H9 (cell line): ENCODE measurements around the gene ZNF700. TPM values are rescaled to one million over a fixed set of nuclear protein-coding genes. Genes with fewer than 3 reads are reported as not detected.

Source experiments
- DNase-seq: peaks from one replicate; pipeline ENCODE4 v3.0.0-alpha.2; 2017
- H2AFZ ChIP-seq: one replicate; pipeline ENCODE4 v1.6.1; 2013; ENCODE audit warnings: mild to moderate bottlenecking, low read length, control low read depth, moderate library complexity
- H2AK5ac ChIP-seq: 2 replicates; pipeline ENCODE4 v1.6.1; 2013; ENCODE audit warnings: low read length, control low read depth, mixed read lengths; ENCODE audit not compliant: insufficient read length
- H2BK120ac ChIP-seq: one replicate; pipeline ENCODE4 v1.6.1; 2013; ENCODE audit warnings: low read depth, mild to moderate bottlenecking, low read length, control low read depth, inconsistent platforms; ENCODE audit not compliant: poor library complexity, severe bottlenecking
- H2BK12ac ChIP-seq: 2 replicates; pipeline ENCODE4 v1.6.1; 2013; ENCODE audit warnings: low read length, control low read depth, mixed read lengths, low read depth; ENCODE audit not compliant: insufficient read length
- H2BK15ac ChIP-seq: 2 replicates; pipeline ENCODE4 v1.6.1; 2013; ENCODE audit warnings: low read depth, low read length, control low read depth
- H2BK20ac ChIP-seq: one replicate; pipeline ENCODE4 v1.6.1; 2013; ENCODE audit warnings: low read depth, mild to moderate bottlenecking, low read length, control low read depth, inconsistent platforms; ENCODE audit not compliant: poor library complexity, severe bottlenecking
- H2BK5ac ChIP-seq: 2 replicates; pipeline ENCODE4 v1.6.1; 2013; ENCODE audit warnings: low read length, control low read depth, mixed read lengths; ENCODE audit not compliant: insufficient read length
- H3K14ac ChIP-seq: 2 replicates; pipeline ENCODE4 v1.6.1; 2013; ENCODE audit warnings: low read length, control low read depth; ENCODE audit not compliant: insufficient read depth
- H3K18ac ChIP-seq: 2 replicates; pipeline ENCODE4 v1.6.1; 2013; ENCODE audit warnings: low read depth, mild to moderate bottlenecking, mixed read lengths, low read length, control low read depth; ENCODE audit not compliant: insufficient read length
- H3K23ac ChIP-seq: 2 replicates; pipeline ENCODE4 v1.6.1; 2013; ENCODE audit warnings: low read length, control low read depth, mixed read lengths, low read depth; ENCODE audit not compliant: insufficient read length
- H3K23me2 ChIP-seq: 2 replicates; pipeline ENCODE4 v1.6.1; 2013; ENCODE audit warnings: low read depth, mild to moderate bottlenecking, mixed read lengths, low read length, control low read depth; ENCODE audit not compliant: insufficient read length, poor library complexity, severe bottlenecking
- H3K27ac ChIP-seq: 2 replicates; pipeline ENCODE4 v1.5.1; 2013; ENCODE audit warnings: low read length, control low read depth, mixed read lengths, low read depth; ENCODE audit not compliant: insufficient read length
- H3K27me3 ChIP-seq: 2 replicates; pipeline ENCODE4 v1.6.1; 2013; ENCODE audit warnings: low read length, control low read depth, inconsistent platforms; ENCODE audit not compliant: insufficient read depth
- H3K4ac ChIP-seq: 2 replicates; pipeline ENCODE4 v1.6.1; 2013; ENCODE audit warnings: low read depth, mild to moderate bottlenecking, control low read depth, inconsistent platforms, low read length, moderate library complexity
- H3K4me1 ChIP-seq: 2 replicates; pipeline ENCODE4 v1.6.1; 2013; ENCODE audit warnings: low read length, control low read depth, inconsistent platforms; ENCODE audit not compliant: insufficient read depth
- H3K4me2 ChIP-seq: 2 replicates; pipeline ENCODE4 v1.6.1; 2013; ENCODE audit warnings: low read length, control low read depth, mixed read lengths; ENCODE audit not compliant: insufficient read length, insufficient read depth
- H3K56ac ChIP-seq: 2 replicates; pipeline ENCODE4 v1.6.1; 2013; ENCODE audit warnings: low read depth, mild to moderate bottlenecking, mixed read lengths, low read length, control low read depth; ENCODE audit not compliant: insufficient read length
- H3K79me1 ChIP-seq: 2 replicates; pipeline ENCODE4 v1.6.1; 2013; ENCODE audit warnings: low read depth, mild to moderate bottlenecking, moderate library complexity, low read length, control low read depth, inconsistent platforms; ENCODE audit not compliant: insufficient read depth, poor library complexity, severe bottlenecking
- H3K79me2 ChIP-seq: 2 replicates; pipeline ENCODE4 v1.6.1; 2013; ENCODE audit warnings: low read length, control low read depth, inconsistent platforms; ENCODE audit not compliant: insufficient read depth
- H3K9ac ChIP-seq: 2 replicates; pipeline ENCODE4 v1.6.1; 2013; ENCODE audit warnings: low read length, control low read depth, mixed read lengths; ENCODE audit not compliant: insufficient read length; ENCODE audit errors: extremely low read depth
- H3K9me3 ChIP-seq: one replicate; pipeline ENCODE4 v1.6.1; 2013; ENCODE audit warnings: low read depth, low read length, inconsistent platforms; ENCODE audit not compliant: control insufficient read depth
- H3T11ph ChIP-seq: one replicate; pipeline ENCODE4 v1.6.1; 2013; ENCODE audit warnings: mild to moderate bottlenecking, low read length, control low read depth, inconsistent platforms
- H4K20me1 ChIP-seq: one replicate; pipeline ENCODE4 v1.6.1; 2013; ENCODE audit not compliant: control insufficient read depth, insufficient read length, insufficient read depth
- H4K5ac ChIP-seq: 2 replicates; pipeline ENCODE4 v1.6.1; 2013; ENCODE audit warnings: low read depth, mild to moderate bottlenecking, mixed read lengths, low read length, control low read depth; ENCODE audit not compliant: insufficient read length
- H4K8ac ChIP-seq: replicated peaks from 2 replicates; pipeline ENCODE4 v1.6.1; 2013; ENCODE audit warnings: low read length, control low read depth, mixed read lengths, low read depth; ENCODE audit not compliant: insufficient read length
- H4K91ac ChIP-seq: 2 replicates; pipeline ENCODE4 v1.6.1; 2013; ENCODE audit warnings: low read depth, mild to moderate bottlenecking, moderate library complexity, mixed read lengths, low read length, control low read depth; ENCODE audit not compliant: insufficient read length
- H3K27ac Mint-ChIP-seq, 3 experiments: 2 replicates in 2 of 3; 3 replicates in 1 of 3; pipeline ENCODE4 v1.8.0; 2020 to 2021; ENCODE audit warnings: mixed read lengths in 3 of 3, mild to moderate bottlenecking in 1 of 3, moderate library complexity in 1 of 3
- H3K27me3 Mint-ChIP-seq: 2 replicates; pipeline ENCODE4 v1.8.0; 2021; ENCODE audit warnings: low read depth, mild to moderate bottlenecking, moderate library complexity, mixed read lengths
- H3K36me3 Mint-ChIP-seq, 3 experiments: 2 replicates in 2 of 3; 3 replicates in 1 of 3; pipeline ENCODE4 v1.8.0; 2020 to 2021; ENCODE audit warnings: low read depth in 3 of 3, mixed read lengths in 3 of 3; ENCODE audit not compliant: insufficient read depth in 1 of 3
- H3K4me1 Mint-ChIP-seq, 2 experiments: 2 replicates each; pipeline ENCODE4 v1.8.0; 2020; ENCODE audit warnings: mixed read lengths in 2 of 2
- H3K4me3 Mint-ChIP-seq, 2 experiments: 2 replicates in 1 of 2; 3 replicates in 1 of 2; pipeline ENCODE4 v1.8.0; 2020 to 2021; ENCODE audit warnings: mild to moderate bottlenecking in 2 of 2, mixed read lengths in 2 of 2, moderate library complexity in 1 of 2
- H3K9me3 Mint-ChIP-seq, 2 experiments: 2 replicates in 1 of 2; 3 replicates in 1 of 2; pipeline ENCODE4 v1.8.0; 2020; ENCODE audit warnings: mild to moderate bottlenecking in 2 of 2, mixed read lengths in 2 of 2, moderate library complexity in 1 of 2
- WGBS: extraction: QIAGEN DNeasy Blood & Tissue Kit; methylation state at CpG from one replicate; pipeline ENCODE4 v1.1.7; 2013; ENCODE audit warnings: missing lambda C conversion rate, low lambda C conversion rate, mixed read lengths; ENCODE audit not compliant: insufficient read length; ENCODE audit errors: extremely low coverage; 5-methylcytosine and 5-hydroxymethylcytosine counted together
- total RNA-seq: library from RNA; stranded (reverse); gene quantifications from 2 replicates; pipeline ENCODE4 v1.2.1, GENCODE V29; 2021
- TF ChIP-seq, protein P1 (sequence below): fragments of 200-600 bp; sonication (generic); conservative IDR thresholded peaks from 3 replicates; pipeline ENCODE4 v1.8.0; 2021; ENCODE audit warnings: antibody characterized with exemption, mild to moderate bottlenecking

ZNF700 gene
- total RNA-seq, 1 experiment from 2014 or later: 9.9 TPM

DNA sequence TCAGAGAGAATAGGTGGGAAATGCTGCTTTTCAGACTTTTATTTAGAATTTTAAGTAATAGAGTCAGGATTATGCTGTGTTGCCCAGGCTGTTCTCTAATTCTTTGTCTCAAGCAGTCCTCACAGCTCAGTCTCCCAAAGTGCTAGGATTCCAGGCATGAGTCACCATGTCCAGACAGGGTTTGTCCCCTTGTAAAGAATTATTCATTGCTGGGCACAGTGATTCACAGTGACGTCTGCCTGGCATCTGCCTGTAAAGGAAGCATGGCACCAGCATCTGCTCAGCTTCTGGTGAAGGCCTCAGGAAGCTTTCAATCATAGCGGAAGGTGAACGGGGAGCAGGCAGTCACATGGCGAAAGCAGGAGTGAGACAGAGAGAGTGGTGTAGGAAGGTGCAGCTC, 57.6 kb downstream of the ZNF700 start:
- H3K23ac ChIP-seq: no peak overlapping the region
- peaks cover 4% of the 10 kb centered on the region for H3K27me3 Mint-ChIP-seq
- no peak overlapping the region for H2AFZ ChIP-seq
- H4K91ac ChIP-seq: no peak overlapping the region
- H3K27me3 ChIP-seq: no peaks in the 10 kb centered on the region
- H4K5ac ChIP-seq: no peak overlapping the region
- H2BK120ac ChIP-seq: no peak overlapping the region
- H3K36me3 Mint-ChIP-seq: peaks cover 36 to 54% (median 52%) of the 10 kb centered on the region in 3 experiments
- H2BK12ac ChIP-seq: no peak overlapping the region
- no peak overlapping the region for H4K8ac ChIP-seq
- H3K23me2 ChIP-seq: no peaks in the 10 kb centered on the region
- H3K27ac Mint-ChIP-seq: no peak overlapping the region
- no peak overlapping the region for H2AK5ac ChIP-seq
- WGBS: no CpG with 5 or more reads among the region's 4 CpGs
- no peak overlapping the region for H3K9ac ChIP-seq
- H4K20me1 ChIP-seq: no peaks in the 10 kb centered on the region
- H3K14ac ChIP-seq: no peak overlapping the region
- no peaks in the 10 kb centered on the region for H3K4me1 ChIP-seq
- H3K4me2 ChIP-seq: no peak overlapping the region
- DNase-seq: no peak
- no peak overlapping the region; a peak in 1 of 5 replicates for H3K4me3 Mint-ChIP-seq
- H2BK5ac ChIP-seq: no peak overlapping the region
- H3K9me3 ChIP-seq: peaks cover 47% of the 10 kb centered on the region
- H3K4me1 Mint-ChIP-seq: peaks cover 10 to 13% of the 10 kb centered on the region in 2 experiments
- H2BK20ac ChIP-seq: no peak overlapping the region
- no peak overlapping the region for H3K56ac ChIP-seq
- no peak overlapping the region for H2BK15ac ChIP-seq
- no peaks in the 10 kb centered on the region for H3K79me2 ChIP-seq
- TF ChIP-seq, protein P1, sequence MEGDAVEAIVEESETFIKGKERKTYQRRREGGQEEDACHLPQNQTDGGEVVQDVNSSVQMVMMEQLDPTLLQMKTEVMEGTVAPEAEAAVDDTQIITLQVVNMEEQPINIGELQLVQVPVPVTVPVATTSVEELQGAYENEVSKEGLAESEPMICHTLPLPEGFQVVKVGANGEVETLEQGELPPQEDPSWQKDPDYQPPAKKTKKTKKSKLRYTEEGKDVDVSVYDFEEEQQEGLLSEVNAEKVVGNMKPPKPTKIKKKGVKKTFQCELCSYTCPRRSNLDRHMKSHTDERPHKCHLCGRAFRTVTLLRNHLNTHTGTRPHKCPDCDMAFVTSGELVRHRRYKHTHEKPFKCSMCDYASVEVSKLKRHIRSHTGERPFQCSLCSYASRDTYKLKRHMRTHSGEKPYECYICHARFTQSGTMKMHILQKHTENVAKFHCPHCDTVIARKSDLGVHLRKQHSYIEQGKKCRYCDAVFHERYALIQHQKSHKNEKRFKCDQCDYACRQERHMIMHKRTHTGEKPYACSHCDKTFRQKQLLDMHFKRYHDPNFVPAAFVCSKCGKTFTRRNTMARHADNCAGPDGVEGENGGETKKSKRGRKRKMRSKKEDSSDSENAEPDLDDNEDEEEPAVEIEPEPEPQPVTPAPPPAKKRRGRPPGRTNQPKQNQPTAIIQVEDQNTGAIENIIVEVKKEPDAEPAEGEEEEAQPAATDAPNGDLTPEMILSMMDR: no peak
- H3K4ac ChIP-seq: no peak overlapping the region
- H3T11ph ChIP-seq: no peak overlapping the region
- no peak overlapping the region for H3K18ac ChIP-seq
- no peak overlapping the region for H3K27ac ChIP-seq
- peaks cover 59 to 66% of the 10 kb centered on the region in 2 experiments for H3K9me3 Mint-ChIP-seq
- H3K79me1 ChIP-seq: no peaks in the 10 kb centered on the region
